ENCODE data around the gene RND3. TPM values are rescaled to one million over a fixed set of nuclear protein-coding genes. Genes with fewer than 3 reads are reported as not detected.

RND3 gene
- total and polyA plus RNA-seq, 2 of the 13 experiments (the other 11 are each of a cell fraction or from before 2014, with no cell fraction given): 0.13 to 0.42 TPM

DNA sequence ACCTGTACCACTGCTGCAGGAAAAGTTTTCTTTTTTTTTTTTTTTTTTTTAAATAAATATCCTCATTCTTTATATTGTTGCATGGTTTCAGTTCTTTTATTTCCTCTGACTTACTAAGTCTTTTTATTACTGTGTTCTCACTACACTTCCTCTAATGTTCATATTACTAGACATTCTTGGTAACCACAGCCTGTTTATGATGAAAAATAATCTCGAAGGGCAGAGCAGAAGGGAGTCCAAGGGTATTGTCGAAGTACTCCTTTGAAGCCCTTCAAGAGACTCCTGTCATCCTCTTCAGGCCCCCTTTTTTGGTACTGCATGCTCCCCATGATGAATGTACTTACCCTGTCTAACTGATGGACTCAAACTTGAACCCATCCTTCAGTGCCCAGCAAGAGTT, 61.2 kb downstream of the RND3 start:
- Histone ChIP-seq H3K27me3 (ENCODE audit: control insufficient read depth in 1 of 2, insufficient read depth in 2 of 2, low read length in 2 of 2) (no peaks in the 10 kb centered on the region), H3K27ac (ENCODE audit: extremely low read length, insufficient read depth, low read length) (no peak overlapping the region), H3K4me3 (replicated peaks in 1 of 3; ENCODE audit: insufficient read depth in 1 of 3, low read depth in 2 of 3, low read length in 3 of 3) (no peak overlapping the region), H3K9me3 (ENCODE audit: low read length) (no peaks in the 10 kb centered on the region), H2AFZ (ENCODE audit: low read length) (no peak overlapping the region), H3K36me3 (replicated peaks in 1 of 2; ENCODE audit: control insufficient read depth in 1 of 2, insufficient read depth in 2 of 2, low read length in 2 of 2) (no peaks in the 10 kb centered on the region), H3K4me1 (ENCODE audit: insufficient read depth, low read length) (no peaks in the 10 kb centered on the region), H3K79me2 (ENCODE audit: insufficient read depth, low read length) (no peaks in the 10 kb centered on the region), H4K20me1 (ENCODE audit: insufficient read depth, low read length) (no peaks in the 10 kb centered on the region), H3K4me2 (ENCODE audit: low read depth, low read length) (no peak overlapping the region), H3K9ac (ENCODE audit: insufficient read depth, low read depth, low read length) (no peak overlapping the region)
- DNase-seq (ENCODE audit: low spot score) (no peak), ATAC-seq (no peak), FAIRE-seq (no peak)
- ChIA-PET POLR2A (no interaction called here), CTCF (ENCODE audit: low intra/inter-chr PET ratio, low total read pairs) (no interaction called here)
- in situ Hi-C loops (cut with HindIII; ENCODE audit: extremely low pct_ligation_motif_present, low pct_unique_long_range_greater_than_20kb) (no loop called here), intact Hi-C loops (cut with micrococcal nuclease; ENCODE audit: unreplicated experiment) (no loop called here)
- WGBS (ENCODE audit: low lambda C conversion rate): 4% methylated on average over 2 of the region's 2 CpGs
- no TSS peak for BruUV-seq (replicated peaks)
- no peak for TF ChIP-seq ZNF264 (CRISPR knock-in tag; IDR thresholded peaks at IDR 0.05)
- TF ChIP-seq CAMTA2 (CRISPR knock-in tag; IDR thresholded peaks at IDR 0.05; ENCODE audit: borderline replicate concordance): no peak
- no peak for TF ChIP-seq YEATS4 (CRISPR knock-in tag; IDR thresholded peaks at IDR 0.05; ENCODE audit: borderline replicate concordance)
- no peak for TF ChIP-seq ZNF354B (CRISPR knock-in tag; IDR thresholded peaks at IDR 0.05)
- TF ChIP-seq, protein P1, sequence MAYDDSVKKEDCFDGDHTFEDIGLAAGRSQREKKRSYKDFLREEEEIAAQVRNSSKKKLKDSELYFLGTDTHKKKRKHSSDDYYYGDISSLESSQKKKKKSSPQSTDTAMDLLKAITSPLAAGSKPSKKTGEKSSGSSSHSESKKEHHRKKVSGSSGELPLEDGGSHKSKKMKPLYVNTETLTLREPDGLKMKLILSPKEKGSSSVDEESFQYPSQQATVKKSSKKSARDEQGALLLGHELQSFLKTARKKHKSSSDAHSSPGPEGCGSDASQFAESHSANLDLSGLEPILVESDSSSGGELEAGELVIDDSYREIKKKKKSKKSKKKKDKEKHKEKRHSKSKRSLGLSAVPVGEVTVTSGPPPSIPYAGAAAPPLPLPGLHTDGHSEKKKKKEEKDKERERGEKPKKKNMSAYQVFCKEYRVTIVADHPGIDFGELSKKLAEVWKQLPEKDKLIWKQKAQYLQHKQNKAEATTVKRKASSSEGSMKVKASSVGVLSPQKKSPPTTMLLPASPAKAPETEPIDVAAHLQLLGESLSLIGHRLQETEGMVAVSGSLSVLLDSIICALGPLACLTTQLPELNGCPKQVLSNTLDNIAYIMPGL (CRISPR knock-in tag; IDR thresholded peaks at IDR 0.05; ENCODE audit: borderline replicate concordance in 1 of 2, low read depth in 1 of 2): no peak
- TF ChIP-seq ARNT2 (CRISPR knock-in tag; IDR thresholded peaks at IDR 0.05; ENCODE audit: low read depth): no peak
- no peak for TF ChIP-seq ZNF136 (CRISPR knock-in tag; IDR thresholded peaks at IDR 0.05; ENCODE audit: low read depth)
- TF ChIP-seq KDM1A (CRISPR knock-in tag; IDR thresholded peaks at IDR 0.05): no peak
- TF ChIP-seq ZNF672 (CRISPR knock-in tag; IDR thresholded peaks at IDR 0.05): no peak
- no peak for TF ChIP-seq MAFG (CRISPR knock-in tag; IDR thresholded peaks at IDR 0.05)
- TF ChIP-seq MIER3 (CRISPR knock-in tag; IDR thresholded peaks at IDR 0.05; ENCODE audit: borderline replicate concordance): no peak
- TF ChIP-seq CHD2 (IDR thresholded peaks at IDR 0.05; ENCODE audit: low read depth, low read length): no peak
- no peak for TF ChIP-seq ZNF773 (CRISPR knock-in tag; IDR thresholded peaks at IDR 0.05; ENCODE audit: borderline replicate concordance)
- no peak for TF ChIP-seq ZNF549 (CRISPR knock-in tag; IDR thresholded peaks at IDR 0.05)
- TF ChIP-seq ZBTB1 (CRISPR knock-in tag; IDR thresholded peaks at IDR 0.05; ENCODE audit: borderline replicate concordance): no peak
- TF ChIP-seq, protein P2, sequence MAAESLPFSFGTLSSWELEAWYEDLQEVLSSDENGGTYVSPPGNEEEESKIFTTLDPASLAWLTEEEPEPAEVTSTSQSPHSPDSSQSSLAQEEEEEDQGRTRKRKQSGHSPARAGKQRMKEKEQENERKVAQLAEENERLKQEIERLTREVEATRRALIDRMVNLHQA (CRISPR knock-in tag; IDR thresholded peaks at IDR 0.05): no peak
- no peak for TF ChIP-seq HNRNPUL1 (IDR thresholded peaks at IDR 0.05; ENCODE audit: low read depth, low read length)
- no peak for TF ChIP-seq TAF1 (CRISPR knock-in tag; IDR thresholded peaks at IDR 0.05)
- TF ChIP-seq, protein P3, sequence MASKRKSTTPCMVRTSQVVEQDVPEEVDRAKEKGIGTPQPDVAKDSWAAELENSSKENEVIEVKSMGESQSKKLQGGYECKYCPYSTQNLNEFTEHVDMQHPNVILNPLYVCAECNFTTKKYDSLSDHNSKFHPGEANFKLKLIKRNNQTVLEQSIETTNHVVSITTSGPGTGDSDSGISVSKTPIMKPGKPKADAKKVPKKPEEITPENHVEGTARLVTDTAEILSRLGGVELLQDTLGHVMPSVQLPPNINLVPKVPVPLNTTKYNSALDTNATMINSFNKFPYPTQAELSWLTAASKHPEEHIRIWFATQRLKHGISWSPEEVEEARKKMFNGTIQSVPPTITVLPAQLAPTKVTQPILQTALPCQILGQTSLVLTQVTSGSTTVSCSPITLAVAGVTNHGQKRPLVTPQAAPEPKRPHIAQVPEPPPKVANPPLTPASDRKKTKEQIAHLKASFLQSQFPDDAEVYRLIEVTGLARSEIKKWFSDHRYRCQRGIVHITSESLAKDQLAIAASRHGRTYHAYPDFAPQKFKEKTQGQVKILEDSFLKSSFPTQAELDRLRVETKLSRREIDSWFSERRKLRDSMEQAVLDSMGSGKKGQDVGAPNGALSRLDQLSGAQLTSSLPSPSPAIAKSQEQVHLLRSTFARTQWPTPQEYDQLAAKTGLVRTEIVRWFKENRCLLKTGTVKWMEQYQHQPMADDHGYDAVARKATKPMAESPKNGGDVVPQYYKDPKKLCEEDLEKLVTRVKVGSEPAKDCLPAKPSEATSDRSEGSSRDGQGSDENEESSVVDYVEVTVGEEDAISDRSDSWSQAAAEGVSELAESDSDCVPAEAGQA (IDR thresholded peaks at IDR 0.05; ENCODE audit: low read depth): no peak
- TF ChIP-seq, protein P3 (CRISPR knock-in tag; IDR thresholded peaks at IDR 0.05; ENCODE audit: borderline replicate concordance): no peak

All from HepG2 (cell line).